Ovary (tissue), 3 donors: Measurements from ENCODE around the gene ASB1.

Experiments used
- EP300 ChIP-seq: sonication (generic); formaldehyde crosslinking; IDR thresholded peaks from one replicate; pipeline ENCODE4 v1.6.1; 2017; ENCODE audit warnings: antibody characterized with exemption
- TF ChIP-seq, protein P1 (sequence below), 3 donors: fragments of 450-650 bp in 2 of 3; fragments of 200-600 bp in 1 of 3; IDR thresholded peaks; one replicate each; pipeline versions ENCODE4 v1.5.1 to v1.8.0; 2016 to 2022; ENCODE audit warnings: antibody characterized with exemption in 3 of 3, mild to moderate bottlenecking in 1 of 3
- donor health status: DM: no; HTN: no; CAD: no.

DNA sequence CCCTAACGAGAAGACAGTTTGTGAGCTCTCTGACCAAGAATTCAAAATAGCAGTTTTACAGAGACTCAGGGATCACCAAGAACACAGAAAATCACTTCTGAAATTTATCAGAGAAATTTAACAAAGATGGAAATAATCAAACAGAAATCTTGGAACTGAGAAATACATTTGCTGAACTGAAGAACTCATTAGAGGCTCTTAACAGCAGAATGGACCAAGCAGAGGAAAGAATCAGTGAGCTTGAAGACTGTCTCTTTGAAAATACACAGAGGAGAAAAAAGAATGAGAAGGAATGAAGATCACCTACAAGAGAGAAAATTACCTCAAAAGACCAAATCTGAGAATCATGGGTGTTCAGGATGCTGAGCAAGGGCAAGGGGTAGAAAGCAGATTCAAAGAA, 29.7 kb downstream of the ASB1 start:
- TF ChIP-seq, protein P1, sequence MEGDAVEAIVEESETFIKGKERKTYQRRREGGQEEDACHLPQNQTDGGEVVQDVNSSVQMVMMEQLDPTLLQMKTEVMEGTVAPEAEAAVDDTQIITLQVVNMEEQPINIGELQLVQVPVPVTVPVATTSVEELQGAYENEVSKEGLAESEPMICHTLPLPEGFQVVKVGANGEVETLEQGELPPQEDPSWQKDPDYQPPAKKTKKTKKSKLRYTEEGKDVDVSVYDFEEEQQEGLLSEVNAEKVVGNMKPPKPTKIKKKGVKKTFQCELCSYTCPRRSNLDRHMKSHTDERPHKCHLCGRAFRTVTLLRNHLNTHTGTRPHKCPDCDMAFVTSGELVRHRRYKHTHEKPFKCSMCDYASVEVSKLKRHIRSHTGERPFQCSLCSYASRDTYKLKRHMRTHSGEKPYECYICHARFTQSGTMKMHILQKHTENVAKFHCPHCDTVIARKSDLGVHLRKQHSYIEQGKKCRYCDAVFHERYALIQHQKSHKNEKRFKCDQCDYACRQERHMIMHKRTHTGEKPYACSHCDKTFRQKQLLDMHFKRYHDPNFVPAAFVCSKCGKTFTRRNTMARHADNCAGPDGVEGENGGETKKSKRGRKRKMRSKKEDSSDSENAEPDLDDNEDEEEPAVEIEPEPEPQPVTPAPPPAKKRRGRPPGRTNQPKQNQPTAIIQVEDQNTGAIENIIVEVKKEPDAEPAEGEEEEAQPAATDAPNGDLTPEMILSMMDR (IDR thresholded peaks at IDR 0.05) = no peak
- no peak for TF ChIP-seq EP300
